HG03575 (cell line): ENCODE results near the gene MYH3.
"Not testable (repeated sequence)": the region's sequence is repeated elsewhere in the genome, so short reads cannot be mapped to it uniquely, and the experiment has no call there.

ENCODE experiments used
- ATAC-seq: cut with Tn5 transposase; IDR thresholded peaks from one replicate; pipeline ENCODE4 v1.9.1; 2021; ENCODE audit not compliant: unreplicated experiment, insufficient number of reproducible peaks, low FRiP score; ENCODE audit errors: extremely low read depth

MYH3 gene

DNA sequence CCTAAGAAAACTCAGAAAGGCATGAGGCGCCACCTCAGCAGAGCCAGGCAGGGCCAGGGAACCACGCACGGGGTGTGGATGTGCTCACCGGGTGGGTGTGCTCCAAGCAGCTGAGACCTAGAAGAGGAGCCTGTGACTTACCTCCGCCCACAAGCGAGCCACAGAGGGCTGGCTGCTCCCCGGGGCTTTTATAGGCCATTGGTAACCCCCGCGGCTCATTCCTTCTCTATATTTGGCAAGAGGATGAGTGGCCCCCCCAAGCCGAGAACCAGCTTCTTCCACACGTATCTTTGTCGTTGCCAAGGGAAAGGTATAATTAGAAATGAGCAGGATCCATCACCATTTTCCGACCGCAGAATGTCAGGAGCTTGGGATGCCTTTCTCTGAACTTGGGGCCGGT, at the start of gene MYH3:
MYH3 (minus strand) TSS at position 162 of the 400 bp plus-strand sequence. CDS start 2,245 bp downstream, outside the sequence.
- no peak for ATAC-seq

DNA sequence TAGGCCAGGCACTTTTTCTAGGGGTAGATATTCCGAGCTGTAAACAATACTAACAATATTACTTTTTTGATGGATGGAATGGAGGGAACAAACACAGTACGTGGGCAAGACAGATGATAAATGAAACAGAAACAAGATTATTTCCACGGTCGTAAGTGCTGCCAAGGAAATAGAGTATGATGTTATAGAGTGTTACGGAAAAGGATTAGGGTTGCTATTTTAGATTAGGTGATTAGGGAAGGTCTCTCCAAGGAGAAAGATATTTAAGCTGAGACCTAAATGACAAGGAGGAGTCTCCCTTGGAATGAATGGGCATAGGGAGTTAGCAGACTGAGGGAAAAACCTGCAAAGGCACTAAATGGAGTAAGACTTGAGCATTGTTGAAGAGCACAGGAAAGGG, 48.6 kb upstream of the MYH3 start:
- ATAC-seq, result no peak

- no peak for ATAC-seq
These were observed 45.5 kb upstream of the MYH3 start for GRCh38 chr17:10702574-10702973.

- ATAC-seq, result no peak
These were observed 42.7 kb upstream of the MYH3 start for GRCh38 chr17:10699856-10700255.

DNA sequence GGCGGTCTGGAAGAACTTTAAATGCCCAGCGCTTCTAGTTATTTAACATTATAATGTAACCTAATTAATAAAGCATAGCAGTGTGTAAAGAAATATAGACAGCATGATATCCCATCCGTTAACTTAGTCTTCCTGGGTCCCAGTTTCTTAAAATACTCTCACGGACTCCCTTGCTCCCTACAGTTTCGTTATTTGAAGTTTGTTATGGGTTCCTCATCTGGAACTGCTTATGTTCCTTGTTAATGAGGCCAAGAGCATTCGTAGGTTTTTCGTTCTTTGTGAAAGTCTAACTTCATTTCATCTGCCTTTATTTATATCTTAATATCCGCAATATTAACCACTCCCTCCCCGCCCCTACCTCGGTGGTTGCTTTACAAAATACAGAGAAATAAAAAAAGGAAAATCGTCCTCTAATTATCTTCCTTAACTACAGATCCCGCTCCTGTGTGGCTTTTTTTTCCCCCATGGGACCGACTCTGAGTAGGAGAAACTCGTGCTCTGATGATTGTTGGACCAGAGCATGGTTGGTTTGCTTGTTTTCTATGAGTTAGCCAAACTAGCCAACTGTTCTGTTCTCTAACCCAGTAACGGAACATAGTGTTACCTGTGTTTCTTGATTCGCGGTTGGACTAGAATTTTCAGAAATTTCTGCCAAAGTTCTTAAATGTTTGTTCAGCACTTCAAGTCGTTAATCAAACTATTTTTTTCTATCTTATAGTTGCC, 41.1 kb upstream of the MYH3 start:
- no peak for ATAC-seq

DNA sequence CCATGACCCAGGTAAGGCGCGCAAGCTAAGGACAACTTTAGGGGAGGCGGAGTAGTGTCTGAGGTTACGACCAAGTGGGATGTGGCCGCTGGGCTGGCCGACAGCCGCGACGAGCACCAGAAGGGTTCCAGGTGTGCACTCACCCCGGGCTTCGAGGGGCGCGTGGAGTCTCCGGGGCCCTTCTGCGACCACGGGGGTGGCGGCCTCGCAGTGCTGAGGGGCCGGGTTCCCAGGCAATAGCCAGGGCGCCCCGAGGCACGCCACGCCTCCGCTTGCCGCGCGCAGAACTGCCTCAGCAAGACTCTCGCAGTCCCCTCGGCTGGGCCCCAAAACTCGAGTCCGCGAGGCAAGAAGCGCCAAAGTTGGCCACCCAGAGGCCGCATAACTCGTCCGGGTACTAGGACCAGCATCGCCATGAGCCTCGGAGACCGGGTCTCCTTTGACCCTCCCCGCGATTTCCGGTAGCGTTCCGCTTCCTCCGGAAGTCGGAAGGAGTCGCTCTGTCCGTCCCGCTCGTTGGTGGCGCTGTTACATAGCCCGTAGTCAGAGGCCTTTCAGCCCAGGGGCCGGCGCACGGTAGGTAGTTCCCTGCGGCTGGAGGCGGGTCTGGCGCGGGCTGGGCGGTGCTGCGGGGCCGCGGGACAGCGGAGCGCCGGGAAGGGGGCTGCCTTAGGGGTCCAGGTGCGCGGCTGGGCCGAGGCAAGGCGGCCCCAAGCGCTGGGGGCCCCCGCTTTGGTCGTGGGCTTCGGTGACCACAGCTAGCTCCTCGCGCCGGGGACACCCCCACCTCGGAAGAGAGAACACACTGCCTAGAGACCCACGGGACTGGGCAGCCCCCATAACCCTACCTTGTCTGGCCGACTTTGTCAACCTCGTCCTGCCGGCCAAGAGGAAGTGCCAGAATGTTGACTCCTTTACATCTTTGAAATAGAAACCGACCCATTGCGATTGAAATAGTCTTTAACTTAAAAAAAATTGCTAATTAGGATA, 40.3 kb upstream of the MYH3 start, which contains the start of the genes ADPRM and SCO1:
ADPRM (plus strand) TSS at position 503 of the 990 bp plus-strand sequence. CDS start 7,333 bp downstream, outside the sequence.
SCO1 (minus strand) TSS at position 442 of the 990 bp plus-strand sequence; CDS start at position 416, 26 bp downstream.
- peak; percentile 84 for ATAC-seq

DNA sequence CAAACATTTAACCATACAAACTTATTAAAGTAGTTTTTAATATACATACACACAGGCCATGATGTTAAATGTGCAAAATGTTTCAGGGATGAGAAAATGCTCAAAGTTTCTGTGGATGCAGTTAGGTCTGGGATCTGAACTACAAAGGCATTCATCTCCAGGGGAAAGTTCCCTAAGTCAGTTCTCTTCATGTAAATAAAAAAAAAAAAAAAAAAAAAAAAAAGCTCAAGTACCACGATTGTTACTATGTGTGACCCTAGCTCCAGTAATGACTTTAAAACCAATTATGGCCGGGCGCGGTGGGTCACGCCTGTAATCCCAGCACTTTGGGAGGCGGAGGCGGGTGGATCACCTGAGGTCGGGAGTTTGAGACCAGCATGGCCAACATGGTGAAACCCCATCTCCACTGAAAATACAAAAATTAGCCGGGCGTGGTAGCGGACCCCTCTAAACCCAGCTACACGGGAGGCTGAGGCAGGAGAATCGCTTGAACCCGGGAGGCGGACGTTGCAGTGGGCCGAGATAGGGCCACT, 38.8 kb upstream of the MYH3 start:
- ATAC-seq, result not testable (repeated sequence)

- ATAC-seq, result no peak
These were observed 30.4 kb upstream of the MYH3 start for GRCh38 chr17:10687499-10687898.

GRCh38 chr17:10683853-10684252, 26.7 kb upstream of the MYH3 start:
- no peak for ATAC-seq

- no peak for ATAC-seq
These were observed 24.8 kb upstream of the MYH3 start for GRCh38 chr17:10681866-10682446.

DNA sequence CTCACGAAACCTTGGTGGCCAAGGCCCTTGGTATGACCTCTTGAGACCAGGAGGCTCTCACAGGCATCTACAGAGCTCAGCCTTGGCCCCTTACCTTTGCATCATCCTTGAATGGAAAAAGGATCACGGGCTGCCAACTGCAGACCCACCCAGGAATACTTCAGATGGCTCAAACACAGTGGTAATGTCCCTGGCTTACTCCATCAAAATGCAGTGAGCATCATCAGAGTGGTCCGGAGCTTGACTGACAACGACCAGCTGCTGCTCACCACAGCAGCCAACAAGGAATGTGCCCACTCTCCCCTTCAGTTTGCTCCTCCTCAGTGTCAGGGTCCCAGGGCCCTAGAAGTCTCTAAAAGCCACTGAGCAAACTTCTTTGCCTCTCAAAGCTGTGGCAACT, 17.6 kb upstream of the MYH3 start:
- no peak for ATAC-seq

DNA sequence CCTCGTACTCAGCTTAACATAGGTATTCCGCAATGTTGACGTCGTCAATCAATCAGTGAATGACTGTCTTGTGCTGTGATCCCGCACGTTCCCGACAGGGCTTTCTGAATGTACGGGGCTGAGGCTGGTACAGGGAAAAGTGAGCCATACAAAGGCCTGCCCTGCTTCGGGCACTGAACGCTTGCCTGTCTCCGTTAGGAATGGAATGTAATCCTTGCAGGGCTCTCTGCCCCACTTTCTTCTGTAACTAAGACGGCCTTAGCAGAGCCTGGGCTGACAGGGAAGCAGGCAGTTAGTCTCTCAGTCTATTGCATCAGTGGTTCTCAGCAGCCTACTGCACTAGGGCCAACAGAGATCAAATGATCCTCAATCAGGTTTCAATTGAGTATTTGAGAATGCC, 16.2 kb upstream of the MYH3 start:
- no peak for ATAC-seq

- ATAC-seq, result no peak
These were observed 11.7 kb upstream of the MYH3 start for GRCh38 chr17:10668775-10669174.

GRCh38 chr17:10666906-10667305, 9.8 kb upstream of the MYH3 start:
- ATAC-seq, result no peak

- no peak for ATAC-seq
These were observed 7.5 kb upstream of the MYH3 start for GRCh38 chr17:10664571-10664970.

- ATAC-seq, result no peak
These were observed 6.1 kb upstream of the MYH3 start for GRCh38 chr17:10663231-10663630.

GRCh38 chr17:10661437-10661836, 4.3 kb upstream of the MYH3 start:
- no peak for ATAC-seq

GRCh38 chr17:10657879-10658278, 770 bp upstream of the MYH3 start:
- no peak for ATAC-seq

DNA sequence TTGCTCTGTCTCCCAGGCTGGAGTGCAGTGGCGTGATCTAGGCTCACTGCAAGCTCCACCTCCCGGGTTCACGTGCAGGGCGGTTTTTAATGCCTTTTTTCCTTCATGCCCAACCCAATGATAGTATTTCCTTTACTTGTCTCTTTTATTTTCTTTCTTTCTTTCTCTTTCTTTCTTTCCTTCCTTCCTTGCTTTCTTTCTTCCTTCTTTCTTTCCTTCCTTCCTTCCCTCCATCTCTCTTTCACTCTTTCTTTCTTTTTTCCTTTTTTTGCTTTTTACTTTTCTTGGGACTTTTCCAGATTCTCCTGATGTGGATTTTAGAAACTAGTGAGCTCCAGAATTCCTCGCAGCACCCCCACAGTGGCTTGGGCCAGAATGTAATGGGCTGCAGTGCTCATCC, 3.1 kb downstream of the MYH3 start:
- ATAC-seq, result no peak
